Measurements from ENCODE around the gene GALNT9.
A peak's percentile ranks its signal among the peaks of the same experiment; 100 is the strongest.
"Not testable (repeated sequence)": the region's sequence is repeated elsewhere in the genome, so short reads cannot be mapped to it uniquely, and the experiment has no call there.

Gene GALNT9

GRCh38 chr12:132153501-132154340, 175.7 kb downstream of the GALNT9 start:
- peak; percentile 80 for DNase-seq

- no peak for DNase-seq
Measured at GRCh38 chr12:132152953-132153352, 176.4 kb downstream of the GALNT9 start.

GRCh38 chr12:132152411-132152821, 177.0 kb downstream of the GALNT9 start:
- DNase-seq: no peak

GRCh38 chr12:132151766-132152410, 177.5 kb downstream of the GALNT9 start:
- DNase-seq: no peak

GRCh38 chr12:132151145-132151765, 178.1 kb downstream of the GALNT9 start:
- DNase-seq: no peak

GRCh38 chr12:132150780-132151144, 178.6 kb downstream of the GALNT9 start:
- DNase-seq: no peak

- DNase-seq: not testable (repeated sequence)
Measured at GRCh38 chr12:132149526-132149925, 179.9 kb downstream of the GALNT9 start.

GRCh38 chr12:132148368-132149045, 180.9 kb downstream of the GALNT9 start:
- no peak for DNase-seq

- no peak for DNase-seq
Measured at GRCh38 chr12:132147423-132148367, 181.7 kb downstream of the GALNT9 start.

- no peak for DNase-seq
Measured at GRCh38 chr12:132146772-132147422, 182.5 kb downstream of the GALNT9 start.

Data from NCI-H1436 (cell line).